B cell (primary cell): Measurements from ENCODE around the gene PIGZ. TPM values are rescaled to one million over a fixed set of nuclear protein-coding genes. Genes with fewer than 3 reads are reported as not detected.

ENCODE experiments used
- ATAC-seq: fragments of 200-7000 bp; cut with Tn5 transposase; one replicate; pipeline ENCODE4 v1.10.0; 2021; ENCODE audit warnings: low read depth, mild to moderate bottlenecking, moderate number of reproducible peaks, moderate library complexity
- CTCF ChIA-PET: fragments of 350-600 bp; sonication (Branson Sonifier 250); formaldehyde crosslinking; loops from one replicate; lab custom pipeline; 2021; ENCODE audit warnings: antibody characterized with exemption, inconsistent platforms; lab: Charles Lee
- POLR2A ChIA-PET: fragments of 350-600 bp; sonication (Branson Sonifier 250); formaldehyde crosslinking; loops from one replicate; lab custom pipeline; 2021; ENCODE audit warnings: antibody characterized with exemption; lab: Charles Lee
- DNase-seq: peaks from one replicate; pipeline ENCODE4 v3.0.0; 2013
- H2AFZ ChIP-seq: 2 replicates; pipeline ENCODE4 v1.6.1; 2012; ENCODE audit warnings: mild to moderate bottlenecking, low read depth, low read length; ENCODE audit not compliant: insufficient read depth, poor library complexity, severe bottlenecking
- H3K27ac ChIP-seq, 2 donors: 1 replicate in 1 of 2; 2 replicates in 1 of 2; pipeline ENCODE4 v1.5.1; 2012 to 2013; ENCODE audit warnings: low read length in 2 of 2, mild to moderate bottlenecking in 2 of 2, moderate library complexity in 1 of 2
- H3K27me3 ChIP-seq, 4 experiments: fragments of 200-600 bp in 1 of 4; sonication (generic) in 1 of 4; replicated peaks in 1 of 4; 1 replicate in 2 of 4; 2 replicates in 2 of 4; pipeline versions ENCODE4 v1.6.1 to v1.7.0; 2013 to 2016; ENCODE audit warnings: low read length in 3 of 4, mild to moderate bottlenecking in 2 of 4, mixed read lengths in 1 of 4, moderate library complexity in 1 of 4; ENCODE audit not compliant: insufficient read depth in 4 of 4, control insufficient read depth in 3 of 4; ENCODE audit errors: control extremely low read depth in 1 of 4
- H3K36me3 ChIP-seq, 2 experiments: replicated peaks in 1 of 2; 1 replicate in 1 of 2; 2 replicates in 1 of 2; pipeline versions ENCODE4 v1.6.1 to v1.7.1; 2013; ENCODE audit warnings: low read length in 1 of 2; ENCODE audit not compliant: insufficient read depth in 2 of 2, control insufficient read depth in 1 of 2; ENCODE audit errors: control extremely low read depth in 1 of 2, extremely low read depth in 1 of 2
- H3K4me1 ChIP-seq, 2 donors: fragments of 200-600 bp in 1 of 2; sonication (generic) in 1 of 2; 1 replicate in 1 of 2; 2 replicates in 1 of 2; pipeline versions ENCODE4 v1.5.1 to v1.6.1; 2013 to 2017; ENCODE audit warnings: low read length in 2 of 2; ENCODE audit not compliant: control insufficient read depth in 2 of 2, insufficient read depth in 2 of 2
- H3K4me2 ChIP-seq: replicated peaks from 2 replicates; pipeline ENCODE3; 2012; ENCODE audit warnings: mild to moderate bottlenecking, low read depth, low read length; ENCODE audit not compliant: poor library complexity, severe bottlenecking
- H3K4me3 ChIP-seq, 5 experiments: fragments of 200-600 bp in 1 of 5; sonication (generic) in 1 of 5; 1 replicate in 3 of 5; 2 replicates in 2 of 5; pipeline versions ENCODE4 v1.5.1 to v1.7.0; 2011 to 2016; ENCODE audit warnings: low read length in 4 of 5, mild to moderate bottlenecking in 4 of 5, low read depth in 2 of 5, control low read depth in 1 of 5, moderate library complexity in 1 of 5; ENCODE audit not compliant: insufficient read depth in 1 of 5; ENCODE audit errors: control extremely low read depth in 1 of 5, extremely low read depth in 1 of 5
- H3K79me2 ChIP-seq: fragments of 200-600 bp; sonication (generic); one replicate; pipeline ENCODE4 v1.6.0; 2016; ENCODE audit warnings: low read length; ENCODE audit not compliant: control insufficient read depth, insufficient read depth
- H3K9ac ChIP-seq: fragments of 200-600 bp; sonication (generic); 2 replicates; pipeline ENCODE4 v1.6.1; 2017; ENCODE audit warnings: mild to moderate bottlenecking, low read length, moderate library complexity
- H3K9me3 ChIP-seq, 3 donors: one replicate each; pipeline versions ENCODE4 v1.6.1 to v1.7.1; 2013; ENCODE audit warnings: low read length in 2 of 3; ENCODE audit not compliant: control insufficient read depth in 2 of 3, insufficient read depth in 1 of 3; ENCODE audit errors: control extremely low read depth in 1 of 3
- H4K20me1 ChIP-seq: 2 replicates; pipeline ENCODE4 v1.6.0; 2012; ENCODE audit warnings: mild to moderate bottlenecking, low read length; ENCODE audit not compliant: insufficient read depth, control insufficient read depth, poor library complexity, severe bottlenecking
- H3K27ac Mint-ChIP-seq: one replicate; pipeline ENCODE4 v1.8.0; 2021; ENCODE audit warnings: mixed read lengths
- H3K27me3 Mint-ChIP-seq: one replicate; pipeline ENCODE4 v1.8.0; 2021; ENCODE audit warnings: mixed read lengths
- H3K4me1 Mint-ChIP-seq: one replicate; pipeline ENCODE4 v1.8.0; 2021; ENCODE audit warnings: mixed read lengths
- H3K4me3 Mint-ChIP-seq: one replicate; pipeline ENCODE4 v1.8.0; 2021; ENCODE audit warnings: mixed read lengths
- H3K9me3 Mint-ChIP-seq: one replicate; pipeline ENCODE4 v1.8.0; 2022; ENCODE audit warnings: mixed read lengths; ENCODE audit not compliant: insufficient read depth
- CTCF ChIP-seq: fragments of 200-600 bp; IDR thresholded peaks from one replicate; pipeline ENCODE4 v1.8.0; 2022; ENCODE audit warnings: antibody characterized with exemption, mild to moderate bottlenecking
- EZH2 ChIP-seq: IDR thresholded peaks from 2 replicates; pipeline ENCODE4 v1.6.1; 2012; ENCODE audit warnings: borderline replicate concordance, low read depth, mild to moderate bottlenecking, moderate library complexity, low read length; ENCODE audit not compliant: insufficient read depth, poor library complexity, severe bottlenecking
- WGBS: methylation state at CpG from one replicate; pipeline ENCODE4 v1.1.5; 2013; ENCODE audit warnings: missing lambda C conversion rate; ENCODE audit not compliant: insufficient coverage; 5-methylcytosine and 5-hydroxymethylcytosine counted together
- intact Hi-C: fragments of 100-400 bp; cut with micrococcal nuclease; formaldehyde crosslinking; loops from one replicate; pipeline ENCODE4 v1.10.0; 2022
- polyA plus RNA-seq: library from polyadenylated mRNA; depleted of rRNA; stranded (reverse); fragments of >200 nt; gene quantifications from 2 replicates; pipeline ENCODE4 v1.2.3, GENCODE V29; 2012
- total RNA-seq, 2 donors: library from RNA; stranded (reverse); fragments of 120-200 nt in 1 of 2; gene quantifications; 1 replicate in 1 of 2; 2 replicates in 1 of 2; pipeline versions ENCODE4 v1.2.3 to v1.2.4, GENCODE V29; 2013 to 2022

The PIGZ gene
- total and polyA plus RNA-seq, 2 donors (not counting 1 experiment from before 2014, with no cell fraction given), result 2.2 to 3.9 TPM

- peak overlapping the region; percentile 89 for H2AFZ ChIP-seq
- H4K20me1 ChIP-seq, result no peaks in the 10 kb centered on the region
- Mint-ChIP-seq H3K9me3 (no peaks in the 10 kb centered on the region), H3K27me3 (peaks cover 12% of the 10 kb centered on the region), H3K27ac (peak overlapping the region; percentile 63), H3K4me1 (peaks cover 15% of the 10 kb centered on the region), H3K4me3 (peak overlapping the region; percentile 89)
- CTCF ChIA-PET, result interaction anchor here (1.3 to 7.2 kb wide), 6 partner anchors 9 to 190 kb away, joined by 3 to 64 read pairs (median 24); partner anchors contain the start of gene MELTF
- peak overlapping the region; percentile 66 for H3K9ac ChIP-seq
- peaks cover 0 to 10% (median 4%) of the 10 kb centered on the region in 4 experiments for H3K27me3 ChIP-seq
- intact Hi-C loops, result loop anchor here (1.0 to 2.0 kb wide), 2 partner anchors 23 to 27 kb away; partner anchors contain the start of gene MELTF
- H3K36me3 ChIP-seq, result no peaks in the 10 kb centered on the region
- H3K4me1 ChIP-seq, result peaks cover 7 to 13% of the 10 kb centered on the region in 2 donors
- ATAC-seq, result peak; percentile 1
- no peaks in the 10 kb centered on the region for H3K79me2 ChIP-seq
- TF ChIP-seq CTCF, result no peak
- no peak for TF ChIP-seq EZH2
- 42% methylated on average over 44 of the region's 55 CpGs for WGBS
- DNase-seq, result no peak
- no peak overlapping the region for H3K27ac ChIP-seq
- POLR2A ChIA-PET, result interaction anchor here (2.9 kb wide), 1 partner anchor 21 kb away, joined by 13 read pairs; no protein-coding TSS in a partner anchor
- H3K4me3 ChIP-seq, result peak overlapping the region in 3 of 5 experiments; percentile 48 to 59 (median 58)
- peak overlapping the region; percentile 96 for H3K4me2 ChIP-seq
- H3K9me3 ChIP-seq, result peaks cover 0 to 10% (median 0%) of the 10 kb centered on the region in 3 donors
Observed at GRCh38 chr3:197001972-197002700, 33.5 kb upstream of the PIGZ start.
